ENCODE data around the gene ZNF292. TPM values are rescaled to one million over a fixed set of nuclear protein-coding genes. Genes with fewer than 3 reads are reported as not detected.

The ZNF292 gene
- total and polyA plus RNA-seq, 2 donors (not counting 3 experiments of a cell fraction or from before 2014, with no cell fraction given), result 3.5 to 24.9 TPM

GRCh38 chr6:87212596-87212995 lies 57.2 kb downstream of the ZNF292 start:
- no peaks in the 10 kb centered on the region for H3K9me3 ChIP-seq (replicated peaks; ENCODE audit: control insufficient read depth, insufficient read depth, low read length)
- BruUV-seq (replicated peaks), result no TSS peak
- intact Hi-C loops (cut with micrococcal nuclease), result no loop called here
- no peak overlapping the region for H2AFZ ChIP-seq (ENCODE audit: low read depth, low read length)
- H3K4me1 ChIP-seq (ENCODE audit: control insufficient read depth, extremely low read depth, insufficient read depth, low read length), result no peaks in the 10 kb centered on the region
- POLR2A ChIA-PET, result no interaction called here
- H3K9me1 ChIP-seq (replicated peaks; ENCODE audit: control insufficient read depth, extremely low read depth, insufficient read depth, low read length), result no peaks in the 10 kb centered on the region
- no peak for DNase-seq (ENCODE audit: low read depth, low spot score)
- H4K20me1 ChIP-seq (replicated peaks; ENCODE audit: control insufficient read depth, extremely low read depth, insufficient read depth, low read length), result peaks cover 13% of the 10 kb centered on the region
- FAIRE-seq, result no peak
- no peak overlapping the region for H3K9ac ChIP-seq (replicated peaks; ENCODE audit: extremely low read depth, insufficient read depth, low read length)
- CTCF ChIA-PET, result no interaction called here
- peaks cover 37% of the 10 kb centered on the region for H3K79me2 ChIP-seq (ENCODE audit: control insufficient read depth, insufficient read depth, low read length)
- TF ChIP-seq JUN (IDR thresholded peaks at IDR 0.05; ENCODE audit: borderline replicate concordance, insufficient read depth, insufficient read length, low read depth) (no peak), MYC (IDR thresholded peaks at IDR 0.05; ENCODE audit: low read depth, low read length) (no peak), POLR2A (IDR thresholded peaks at IDR 0.05; ENCODE audit: low read depth, low read length) (no peak), POLR2AphosphoS5 (IDR thresholded peaks at IDR 0.05; ENCODE audit: insufficient read depth, low read depth, low read length) (no peak), EZH2 (IDR thresholded peaks at IDR 0.05; ENCODE audit: borderline replicate concordance, low read depth, low read length, severe bottlenecking) (no peak), GATA2 (IDR thresholded peaks at IDR 0.05; ENCODE audit: insufficient read depth, insufficient read length, low read depth, low read length) (no peak), FOS (IDR thresholded peaks at IDR 0.05; ENCODE audit: borderline replicate concordance, insufficient read depth, low read length) (no peak)
- TF ChIP-seq, protein P1, sequence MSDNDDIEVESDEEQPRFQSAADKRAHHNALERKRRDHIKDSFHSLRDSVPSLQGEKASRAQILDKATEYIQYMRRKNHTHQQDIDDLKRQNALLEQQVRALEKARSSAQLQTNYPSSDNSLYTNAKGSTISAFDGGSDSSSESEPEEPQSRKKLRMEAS (IDR thresholded peaks at IDR 0.05; ENCODE audit: insufficient read depth, insufficient read length), result no peak
- TF ChIP-seq, protein P2, sequence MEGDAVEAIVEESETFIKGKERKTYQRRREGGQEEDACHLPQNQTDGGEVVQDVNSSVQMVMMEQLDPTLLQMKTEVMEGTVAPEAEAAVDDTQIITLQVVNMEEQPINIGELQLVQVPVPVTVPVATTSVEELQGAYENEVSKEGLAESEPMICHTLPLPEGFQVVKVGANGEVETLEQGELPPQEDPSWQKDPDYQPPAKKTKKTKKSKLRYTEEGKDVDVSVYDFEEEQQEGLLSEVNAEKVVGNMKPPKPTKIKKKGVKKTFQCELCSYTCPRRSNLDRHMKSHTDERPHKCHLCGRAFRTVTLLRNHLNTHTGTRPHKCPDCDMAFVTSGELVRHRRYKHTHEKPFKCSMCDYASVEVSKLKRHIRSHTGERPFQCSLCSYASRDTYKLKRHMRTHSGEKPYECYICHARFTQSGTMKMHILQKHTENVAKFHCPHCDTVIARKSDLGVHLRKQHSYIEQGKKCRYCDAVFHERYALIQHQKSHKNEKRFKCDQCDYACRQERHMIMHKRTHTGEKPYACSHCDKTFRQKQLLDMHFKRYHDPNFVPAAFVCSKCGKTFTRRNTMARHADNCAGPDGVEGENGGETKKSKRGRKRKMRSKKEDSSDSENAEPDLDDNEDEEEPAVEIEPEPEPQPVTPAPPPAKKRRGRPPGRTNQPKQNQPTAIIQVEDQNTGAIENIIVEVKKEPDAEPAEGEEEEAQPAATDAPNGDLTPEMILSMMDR (IDR thresholded peaks at IDR 0.05; ENCODE audit: extremely low read depth in 1 of 2, insufficient read depth in 1 of 2, low read depth in 1 of 2, low read length in 2 of 2), result no peak
- dilution Hi-C loops (cut with MboI; ENCODE audit: extremely low pct_ligation_motif_present, low sequenced_read_pairs), result no loop called here
- H3K36me3 ChIP-seq (ENCODE audit: control insufficient read depth in 2 of 2, extremely low read depth in 1 of 2, insufficient read depth in 2 of 2, low read length in 2 of 2), result peaks cover 0 to 7% of the 10 kb centered on the region in 2 experiments
- H3K4me3 ChIP-seq (replicated peaks in 1 of 3; ENCODE audit: insufficient read depth in 1 of 3, low read depth in 1 of 3, low read length in 3 of 3), result no peak overlapping the region
- H3K4me2 ChIP-seq (ENCODE audit: insufficient read depth, low read length), result no peak overlapping the region
- no peaks in the 10 kb centered on the region for H3K27me3 ChIP-seq (ENCODE audit: control insufficient read depth in 2 of 2, insufficient read depth in 2 of 2, low read length in 2 of 2)
- H3K27ac ChIP-seq (ENCODE audit: insufficient read depth, low read depth, low read length), result no peak overlapping the region
